Brain microvascular endothelial cell (primary cell): ENCODE data around the gene TBXAS1.
"Not testable (repeated sequence)": the region's sequence is repeated elsewhere in the genome, so short reads cannot be mapped to it uniquely, and the experiment has no call there.

ENCODE experiments used
- DNase-seq: peaks from one replicate; pipeline ENCODE4 v3.0.0-alpha.2; 2020
- H3K27ac ChIP-seq: fragments of 250-450 bp; sonication (Bioruptor Pico); 2 replicates; pipeline ENCODE4 v1.5.1; 2020; ENCODE audit warnings: mild to moderate bottlenecking, moderate library complexity
- H3K27me3 ChIP-seq: fragments of 250-450 bp; sonication (Bioruptor Pico); replicated peaks from 2 replicates; pipeline ENCODE4 v1.5.1; 2020; ENCODE audit warnings: mild to moderate bottlenecking
- H3K36me3 ChIP-seq: fragments of 250-450 bp; sonication (Bioruptor Pico); replicated peaks from 2 replicates; pipeline ENCODE4 v1.5.1; 2020; ENCODE audit warnings: mild to moderate bottlenecking
- H3K4me3 ChIP-seq: 2 replicates; pipeline ENCODE4 v1.5.1; 2011; ENCODE audit warnings: low read depth, mild to moderate bottlenecking, control low read depth, low read length, moderate library complexity
- in situ Hi-C: cut with HindIII; loops from 2 replicates; pipeline ENCODE4 v1.10.0; 2017; ENCODE audit warnings: low sequenced_read_pairs, low pct_ligation_motif_present
- TF ChIP-seq, protein P1 (sequence below): IDR thresholded peaks from 2 replicates; pipeline ENCODE4 v1.5.1; 2011; ENCODE audit warnings: low read depth, mild to moderate bottlenecking, moderate library complexity, low read length, control low read depth, inconsistent platforms; ENCODE audit errors: missing control alignments

TBXAS1 gene

DNA sequence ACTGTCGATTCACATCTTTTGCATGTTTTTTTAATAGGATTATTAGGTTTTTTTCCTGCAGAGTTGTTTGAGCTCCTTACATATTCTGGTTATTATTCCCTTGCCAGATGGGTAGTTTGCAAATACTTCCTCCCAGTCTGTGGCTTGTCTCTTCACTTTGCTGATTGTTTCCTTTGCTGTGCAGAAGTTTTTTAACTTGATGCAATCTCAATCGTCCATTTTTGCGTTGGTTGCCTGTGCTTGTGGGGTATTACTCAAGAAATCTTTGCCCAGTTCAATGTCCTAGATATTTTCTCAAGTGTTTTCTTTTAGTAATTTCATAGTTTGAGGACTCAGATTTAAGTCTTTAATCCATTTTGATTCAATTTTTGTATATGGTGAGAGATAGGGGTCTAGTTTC is 95.4 kb downstream of the TBXAS1 start:
- no peak for DNase-seq
- in situ Hi-C loops, result no loop called here
- Histone ChIP-seq H3K27me3 (no peaks in the 10 kb centered on the region), H3K27ac (no peak overlapping the region), H3K36me3 (no peaks in the 10 kb centered on the region), H3K4me3 (no peak overlapping the region)
- TF ChIP-seq, protein P1, sequence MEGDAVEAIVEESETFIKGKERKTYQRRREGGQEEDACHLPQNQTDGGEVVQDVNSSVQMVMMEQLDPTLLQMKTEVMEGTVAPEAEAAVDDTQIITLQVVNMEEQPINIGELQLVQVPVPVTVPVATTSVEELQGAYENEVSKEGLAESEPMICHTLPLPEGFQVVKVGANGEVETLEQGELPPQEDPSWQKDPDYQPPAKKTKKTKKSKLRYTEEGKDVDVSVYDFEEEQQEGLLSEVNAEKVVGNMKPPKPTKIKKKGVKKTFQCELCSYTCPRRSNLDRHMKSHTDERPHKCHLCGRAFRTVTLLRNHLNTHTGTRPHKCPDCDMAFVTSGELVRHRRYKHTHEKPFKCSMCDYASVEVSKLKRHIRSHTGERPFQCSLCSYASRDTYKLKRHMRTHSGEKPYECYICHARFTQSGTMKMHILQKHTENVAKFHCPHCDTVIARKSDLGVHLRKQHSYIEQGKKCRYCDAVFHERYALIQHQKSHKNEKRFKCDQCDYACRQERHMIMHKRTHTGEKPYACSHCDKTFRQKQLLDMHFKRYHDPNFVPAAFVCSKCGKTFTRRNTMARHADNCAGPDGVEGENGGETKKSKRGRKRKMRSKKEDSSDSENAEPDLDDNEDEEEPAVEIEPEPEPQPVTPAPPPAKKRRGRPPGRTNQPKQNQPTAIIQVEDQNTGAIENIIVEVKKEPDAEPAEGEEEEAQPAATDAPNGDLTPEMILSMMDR, result no peak

DNA sequence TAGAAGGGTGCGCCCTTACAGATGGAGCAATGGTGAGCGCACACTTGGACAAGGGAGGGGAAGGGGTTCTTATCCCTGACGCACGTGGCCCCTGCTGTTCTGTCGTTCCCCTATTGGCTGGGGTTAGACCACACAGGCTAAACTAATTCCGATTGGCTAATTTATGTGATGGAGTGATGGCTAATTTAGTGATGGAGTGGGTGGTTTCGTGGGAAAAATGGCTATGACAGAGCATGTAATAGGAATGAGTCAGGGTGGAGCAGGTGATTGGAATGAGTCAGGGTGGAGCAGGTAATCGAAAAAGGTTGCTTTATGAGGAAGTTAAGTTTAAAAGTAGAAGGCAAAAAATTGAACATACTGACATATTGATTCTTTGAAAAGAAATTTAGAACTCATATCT is 100.2 kb downstream of the TBXAS1 start:
- H3K36me3 ChIP-seq, H3K27me3 ChIP-seq, in situ Hi-C loops, H3K4me3 ChIP-seq, H3K27ac ChIP-seq, DNase-seq: not testable (repeated sequence)

DNA sequence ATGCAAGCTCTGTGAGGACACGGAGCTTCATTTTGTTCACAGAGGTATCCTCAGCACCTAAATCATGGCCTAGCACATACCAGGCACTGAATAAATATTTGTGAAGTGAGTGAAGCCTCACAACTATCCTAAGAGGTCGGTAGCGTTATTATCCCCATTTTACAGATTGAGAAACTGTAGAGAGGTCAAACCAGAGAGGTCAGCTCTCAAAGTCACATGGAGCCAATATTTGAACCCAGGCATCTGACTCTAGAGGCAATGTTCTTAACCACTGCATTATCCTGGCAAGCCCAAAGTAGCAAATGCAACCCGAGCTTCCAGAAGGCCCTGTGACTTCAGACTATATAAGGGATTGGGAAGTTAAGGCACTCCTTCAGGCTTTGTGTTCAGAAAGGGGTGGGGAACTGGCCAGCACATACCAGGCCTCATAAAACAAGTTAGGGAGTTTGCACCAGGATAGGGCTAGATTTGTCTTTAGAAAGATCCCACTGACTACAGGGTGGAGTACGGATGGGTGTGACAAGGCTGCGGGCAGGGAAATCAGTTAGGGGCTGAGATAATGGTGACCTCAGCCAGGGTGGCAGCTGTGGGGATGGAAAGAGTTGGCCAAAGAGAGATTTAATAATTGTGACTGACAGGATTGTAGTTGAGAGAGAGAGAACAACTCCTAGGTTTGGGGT is 101.4 kb downstream of the TBXAS1 start:
- in situ Hi-C loops, result no loop called here
- H3K36me3 ChIP-seq, result no peaks in the 10 kb centered on the region
- no peak overlapping the region for H3K27ac ChIP-seq
- no peak overlapping the region for H3K4me3 ChIP-seq
- TF ChIP-seq, protein P1, result no peak
- DNase-seq, result no peak
- H3K27me3 ChIP-seq, result no peaks in the 10 kb centered on the region

DNA sequence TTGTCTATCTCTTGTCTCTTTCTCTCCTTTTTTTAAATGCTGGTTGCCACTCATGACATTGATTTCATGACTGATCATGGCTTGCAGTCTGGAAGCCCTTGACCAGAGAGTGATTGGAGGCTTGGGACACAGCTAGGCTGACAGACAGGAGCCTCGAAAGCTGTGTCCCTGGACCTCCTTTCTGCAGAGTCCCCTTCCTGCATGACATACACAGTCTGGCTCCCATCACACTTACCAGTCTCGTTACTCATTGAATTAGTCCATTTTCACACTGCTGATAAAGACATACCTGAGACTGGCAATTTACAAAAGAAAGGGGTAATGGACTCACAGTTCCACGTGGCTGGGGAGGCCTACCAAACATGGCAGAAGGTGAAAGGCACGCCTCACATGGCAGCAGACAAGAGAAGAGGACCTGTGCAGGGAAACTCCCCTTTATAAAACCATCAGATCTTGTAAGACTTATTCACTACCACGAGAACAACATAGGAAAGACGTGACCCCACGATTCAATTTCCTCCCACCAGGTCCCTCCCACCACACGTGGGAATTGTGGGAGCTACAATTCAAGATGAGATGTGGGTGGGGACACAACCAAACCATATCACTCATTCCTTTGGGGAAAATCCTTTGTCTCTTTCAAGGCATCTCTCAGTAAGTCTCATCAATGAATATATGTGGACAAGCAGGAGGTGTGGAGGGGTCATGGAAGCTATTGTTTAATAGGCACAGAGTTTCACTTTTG is 102.3 kb downstream of the TBXAS1 start:
- TF ChIP-seq, protein P1, result no peak
- DNase-seq, result no peak
- Histone ChIP-seq H3K27ac (no peak overlapping the region), H3K27me3 (no peaks in the 10 kb centered on the region), H3K4me3 (no peak overlapping the region), H3K36me3 (no peaks in the 10 kb centered on the region)
- in situ Hi-C loops, result no loop called here

DNA sequence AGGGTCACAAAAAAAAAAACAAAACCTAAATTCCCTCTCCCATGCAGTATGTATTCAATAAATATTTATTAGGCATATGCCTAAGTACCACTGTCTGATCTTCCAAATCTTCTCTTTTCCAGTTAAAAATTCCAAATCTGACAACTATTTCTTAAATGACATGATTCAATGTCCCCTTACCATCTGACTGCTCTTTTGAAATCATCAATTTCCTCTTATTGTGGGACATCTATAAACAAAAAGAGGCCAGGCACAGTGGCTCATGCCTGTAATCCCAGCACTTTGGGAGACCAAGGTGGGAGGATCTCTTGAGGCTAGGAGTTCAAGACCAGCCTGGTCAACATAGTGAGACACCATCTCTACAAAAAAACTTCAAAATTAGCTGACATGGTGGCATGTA is 103.5 kb downstream of the TBXAS1 start:
- H3K27me3 ChIP-seq, result no peaks in the 10 kb centered on the region
- DNase-seq, result no peak
- H3K4me3 ChIP-seq, result no peak overlapping the region
- no peaks in the 10 kb centered on the region for H3K36me3 ChIP-seq
- no peak overlapping the region for H3K27ac ChIP-seq
- TF ChIP-seq, protein P1, result no peak
- in situ Hi-C loops, result no loop called here

DNA sequence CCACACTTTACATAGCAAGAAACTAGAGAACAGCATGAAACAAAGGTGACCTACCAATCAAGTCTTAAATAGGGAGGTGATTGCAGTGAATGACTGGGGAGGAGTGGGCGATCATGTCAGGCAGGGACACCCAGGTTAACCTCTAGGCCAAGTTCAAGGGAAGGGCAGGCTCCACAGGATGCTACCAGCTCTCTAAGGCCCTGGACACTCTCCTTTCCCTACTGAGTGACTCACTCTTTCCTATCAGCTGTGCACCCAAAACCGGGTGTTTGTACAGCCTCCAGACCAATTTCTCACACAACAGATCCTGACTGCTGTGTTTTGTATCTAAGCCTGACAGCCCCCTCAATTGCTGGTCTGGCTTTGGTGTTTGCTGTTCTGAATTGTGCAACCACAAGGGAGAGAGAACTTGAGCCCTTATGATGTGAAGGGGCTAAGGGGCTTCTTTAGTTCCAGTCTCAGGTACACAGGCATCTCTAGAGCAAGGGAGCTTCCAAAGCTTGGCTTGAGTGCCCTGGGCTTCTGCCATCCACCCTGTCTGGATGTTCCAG is 107.8 kb downstream of the TBXAS1 start:
- Histone ChIP-seq H3K27ac (peak overlapping the region; percentile 19), H3K27me3 (no peaks in the 10 kb centered on the region), H3K4me3 (no peak overlapping the region), H3K36me3 (no peaks in the 10 kb centered on the region)
- peak; percentile 85 for DNase-seq
- in situ Hi-C loops, result no loop called here
- TF ChIP-seq, protein P1, result no peak
